KMS-11 (cell line): ENCODE data around the gene CIB2.

Source experiments
- H2AFZ ChIP-seq: fragments of 200-600 bp; sonication (generic); 2 replicates; pipeline ENCODE4 v1.6.1; 2016; ENCODE audit warnings: antibody characterized with exemption, mixed run types, low read depth
- H3K27ac ChIP-seq: fragments of 200-600 bp; sonication (generic); 2 replicates; pipeline ENCODE4 v1.6.1; 2016; ENCODE audit warnings: mild to moderate bottlenecking, mixed run types
- H3K27me3 ChIP-seq: fragments of 200-600 bp; sonication (generic); 2 replicates; pipeline ENCODE4 v1.6.1; 2017; ENCODE audit warnings: mild to moderate bottlenecking, low read depth, mixed run types, moderate library complexity; ENCODE audit not compliant: insufficient read depth
- H3K36me3 ChIP-seq: fragments of 200-600 bp; sonication (generic); 2 replicates; pipeline ENCODE4 v1.6.1; 2017; ENCODE audit warnings: mild to moderate bottlenecking, mixed run types; ENCODE audit not compliant: insufficient read depth
- H3K4me1 ChIP-seq: fragments of 200-600 bp; sonication (generic); 2 replicates; pipeline ENCODE4 v1.6.1; 2016; ENCODE audit warnings: mild to moderate bottlenecking, low read depth, mixed run types; ENCODE audit not compliant: poor library complexity, severe bottlenecking
- H3K4me2 ChIP-seq: fragments of 200-600 bp; sonication (generic); 2 replicates; pipeline ENCODE4 v1.7.0; 2016; ENCODE audit warnings: mild to moderate bottlenecking, mixed run types
- H3K4me3 ChIP-seq: fragments of 200-600 bp; sonication (generic); IDR thresholded peaks from 2 replicates; pipeline ENCODE4 v1.6.1; 2017; ENCODE audit warnings: low read depth, low read length, mixed read lengths; ENCODE audit not compliant: insufficient read depth
- H3K79me2 ChIP-seq: fragments of 200-600 bp; sonication (generic); 2 replicates; pipeline ENCODE4 v1.6.1; 2016; ENCODE audit warnings: low read depth, mixed run types; ENCODE audit not compliant: insufficient read depth
- H3K9ac ChIP-seq: fragments of 200-600 bp; sonication (generic); 2 replicates; pipeline ENCODE4 v1.6.1; 2016; ENCODE audit warnings: mild to moderate bottlenecking, mixed run types
- H4K20me1 ChIP-seq: fragments of 200-600 bp; sonication (generic); 2 replicates; pipeline ENCODE4 v1.6.1; 2016; ENCODE audit warnings: mild to moderate bottlenecking, mixed run types; ENCODE audit not compliant: insufficient read depth
- TF ChIP-seq, protein P1 (sequence below): fragments of 200-600 bp; sonication (generic); conservative IDR thresholded peaks from 2 replicates; pipeline ENCODE4 v1.6.1; 2017; ENCODE audit warnings: low read depth, mild to moderate bottlenecking, antibody characterized with exemption, low read length, moderate library complexity, mixed read lengths

Gene CIB2

DNA sequence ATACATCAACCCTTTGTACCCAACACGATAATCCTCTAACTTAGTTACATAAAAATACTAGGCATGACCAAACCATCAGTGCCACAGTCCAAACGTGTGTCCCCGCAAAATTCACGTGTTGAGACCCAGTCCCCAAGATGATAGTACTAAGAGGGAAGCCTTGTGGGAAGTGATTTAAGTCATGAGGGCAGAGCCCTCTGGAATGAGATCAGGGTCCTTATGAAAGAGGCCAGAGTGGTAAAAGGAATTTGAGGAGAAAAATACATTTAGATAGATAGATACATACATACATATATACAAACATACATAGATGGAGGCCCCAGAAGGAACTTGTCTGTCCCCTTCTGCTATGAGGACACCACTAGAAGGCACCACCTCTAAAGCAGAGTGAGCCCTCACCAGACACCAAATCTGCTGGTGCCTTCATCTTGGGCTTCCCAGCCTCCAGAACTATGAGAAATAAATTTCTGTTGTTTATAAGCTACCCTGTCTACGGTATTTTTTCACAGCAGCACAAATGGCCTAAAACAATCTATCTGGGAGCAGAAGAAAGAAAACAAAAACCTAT, 61.7 kb downstream of the CIB2 start:
- peaks cover 25% of the 10 kb centered on the region; the same call in 1 of the 2 replicates for H3K79me2 ChIP-seq

DNA sequence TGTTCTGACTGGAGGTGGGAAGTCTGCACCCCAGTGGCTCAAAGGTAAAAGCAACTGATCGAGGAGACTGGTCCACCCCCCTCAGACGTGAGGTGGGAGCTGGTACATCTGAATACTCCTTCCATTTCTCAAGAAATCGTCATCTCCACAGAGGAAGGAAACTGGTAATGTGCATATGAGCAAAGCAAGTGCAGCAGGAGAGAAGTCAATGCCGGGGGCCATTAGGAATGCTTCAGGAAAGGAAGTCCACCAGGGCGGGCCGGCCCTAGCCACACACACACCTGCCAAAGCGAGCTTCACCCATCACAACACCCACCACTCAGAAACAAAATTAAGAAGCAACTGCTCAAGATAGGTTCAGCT, 62.2 kb downstream of the CIB2 start:
- H3K9ac ChIP-seq = no peak overlapping the region
- peaks cover 28% of the 10 kb centered on the region; the same call in 1 of the 2 replicates for H3K79me2 ChIP-seq
- TF ChIP-seq, protein P1, sequence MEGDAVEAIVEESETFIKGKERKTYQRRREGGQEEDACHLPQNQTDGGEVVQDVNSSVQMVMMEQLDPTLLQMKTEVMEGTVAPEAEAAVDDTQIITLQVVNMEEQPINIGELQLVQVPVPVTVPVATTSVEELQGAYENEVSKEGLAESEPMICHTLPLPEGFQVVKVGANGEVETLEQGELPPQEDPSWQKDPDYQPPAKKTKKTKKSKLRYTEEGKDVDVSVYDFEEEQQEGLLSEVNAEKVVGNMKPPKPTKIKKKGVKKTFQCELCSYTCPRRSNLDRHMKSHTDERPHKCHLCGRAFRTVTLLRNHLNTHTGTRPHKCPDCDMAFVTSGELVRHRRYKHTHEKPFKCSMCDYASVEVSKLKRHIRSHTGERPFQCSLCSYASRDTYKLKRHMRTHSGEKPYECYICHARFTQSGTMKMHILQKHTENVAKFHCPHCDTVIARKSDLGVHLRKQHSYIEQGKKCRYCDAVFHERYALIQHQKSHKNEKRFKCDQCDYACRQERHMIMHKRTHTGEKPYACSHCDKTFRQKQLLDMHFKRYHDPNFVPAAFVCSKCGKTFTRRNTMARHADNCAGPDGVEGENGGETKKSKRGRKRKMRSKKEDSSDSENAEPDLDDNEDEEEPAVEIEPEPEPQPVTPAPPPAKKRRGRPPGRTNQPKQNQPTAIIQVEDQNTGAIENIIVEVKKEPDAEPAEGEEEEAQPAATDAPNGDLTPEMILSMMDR = no peak
- H3K27ac ChIP-seq = 0 out of 2 replicates have a peak overlapping the region, but pooled peaks have one; percentile 14
- H3K4me1 ChIP-seq = peaks cover 67% of the 10 kb centered on the region
- H3K4me2 ChIP-seq = peak overlapping the region; percentile 54; the same call in 1 of the 2 replicates
- no peak overlapping the region for H2AFZ ChIP-seq
- H4K20me1 ChIP-seq = no peaks in the 10 kb centered on the region
- no peaks in the 10 kb centered on the region for H3K27me3 ChIP-seq
- no peaks in the 10 kb centered on the region for H3K36me3 ChIP-seq
- H3K4me3 ChIP-seq = no peak overlapping the region

More for the DNA sequence above, 61.7 kb downstream of the CIB2 start:
- Histone ChIP-seq H3K27ac (0 out of 2 replicates have a peak overlapping the region, but pooled peaks have one; percentile 14), H3K4me1 (peaks cover 62% of the 10 kb centered on the region), H3K4me3 (no peak overlapping the region), H3K27me3 (no peaks in the 10 kb centered on the region), H3K4me2 (peak overlapping the region; percentile 54; the same call in 1 of the 2 replicates), H3K9ac (no peak overlapping the region), H3K36me3 (no peaks in the 10 kb centered on the region), H2AFZ (no peak overlapping the region), H4K20me1 (no peaks in the 10 kb centered on the region)
- TF ChIP-seq, protein P1 = no peak

DNA sequence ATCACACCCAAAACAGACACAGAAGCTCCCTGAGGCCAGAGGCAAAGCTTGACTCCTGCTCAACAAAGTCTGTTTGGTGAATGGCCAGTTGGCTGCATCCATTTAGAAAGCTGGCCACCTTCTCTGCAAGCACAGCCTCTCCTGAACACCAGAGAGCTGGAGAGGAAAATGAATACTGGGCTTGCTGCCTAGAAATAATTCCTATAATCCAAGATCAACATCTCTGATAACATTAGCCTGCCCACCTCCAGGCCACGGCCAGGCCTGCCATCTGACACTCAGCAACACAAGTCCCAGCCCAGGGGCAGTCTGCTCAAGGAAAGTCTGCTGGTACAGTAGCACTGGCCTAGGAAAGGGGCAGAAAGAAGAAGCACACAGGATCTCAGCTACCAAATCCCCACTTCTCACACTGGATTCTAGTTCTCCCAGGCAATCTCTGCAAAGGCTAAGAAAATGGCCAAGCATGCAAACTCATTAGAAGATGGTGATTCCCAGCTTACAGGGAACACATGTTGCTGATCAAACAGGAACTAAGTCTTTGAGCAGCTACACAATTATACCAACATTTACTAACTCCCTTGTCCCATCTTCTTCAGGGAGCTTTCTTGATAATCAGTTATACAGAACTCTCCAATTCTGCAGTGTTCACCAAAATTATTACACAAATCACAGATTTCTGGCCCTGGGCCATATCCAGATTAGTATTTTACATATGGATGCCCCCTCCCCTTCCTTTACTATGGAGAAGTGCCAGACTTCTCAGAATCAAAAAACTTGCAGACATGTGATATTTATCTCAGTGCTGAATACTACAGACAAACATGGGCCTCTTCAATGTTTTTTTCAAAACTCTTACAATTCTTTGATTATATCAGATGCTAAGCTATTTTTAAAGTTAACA, 63.7 kb downstream of the CIB2 start:
- H3K4me2 ChIP-seq = peak overlapping the region; percentile 54

More for the DNA sequence above, 63.7 kb downstream of the CIB2 start:
- peaks cover 43% of the 10 kb centered on the region; the same call in 1 of the 2 replicates for H3K79me2 ChIP-seq
- H3K9ac ChIP-seq = no peak overlapping the region
- no peak overlapping the region for H2AFZ ChIP-seq
- H3K36me3 ChIP-seq = no peaks in the 10 kb centered on the region
- TF ChIP-seq, protein P1 = no peak
- H3K4me3 ChIP-seq = no peak overlapping the region
- no peaks in the 10 kb centered on the region for H4K20me1 ChIP-seq
- H3K27ac ChIP-seq = no peak overlapping the region; the same call in 1 of the 2 replicates
- H3K4me1 ChIP-seq = peaks cover 81% of the 10 kb centered on the region
- no peaks in the 10 kb centered on the region for H3K27me3 ChIP-seq
